Measurements from ENCODE around the gene GPR155. TPM values are rescaled to one million over a fixed set of nuclear protein-coding genes. Genes with fewer than 3 reads are reported as not detected.
"Not testable (repeated sequence)": the region's sequence is repeated elsewhere in the genome, so short reads cannot be mapped to it uniquely, and the experiment has no call there.

The GPR155 gene
- total and polyA plus RNA-seq, 5 donors from 2014 or later: 15.0 to 42.7 (median 20.1) TPM

- no peaks in the 10 kb centered on the region for H3K27me3 Mint-ChIP-seq
- Histone ChIP-seq H3K36me3 (ENCODE audit: control insufficient read depth, insufficient read depth, low read length) (peaks cover 13% of the 10 kb centered on the region), H3K27ac (ENCODE audit: insufficient read depth, low read length, poor library complexity, severe bottlenecking) (no peak overlapping the region), H3K4me3 (ENCODE audit: low read depth, low read length) (no peak overlapping the region), H3K27me3 (ENCODE audit: control insufficient read depth, insufficient read depth, low read length) (no peaks in the 10 kb centered on the region), H3K9me3 (ENCODE audit: control insufficient read depth in 2 of 2, low read length in 2 of 2) (no peaks in the 10 kb centered on the region), H3K4me1 (ENCODE audit: control insufficient read depth, insufficient read depth, low read length, poor library complexity, severe bottlenecking) (peaks cover 19% of the 10 kb centered on the region)
- H3K4me3 Mint-ChIP-seq: peak overlapping the region in 1 of 4 donors; percentile 89
- no peak for ATAC-seq (ENCODE audit: low read depth in 2 of 2)
- H3K9me3 Mint-ChIP-seq: peaks cover 0 to 2% (median 0%) of the 10 kb centered on the region in 7 donors
- no peak overlapping the region for H3K27ac Mint-ChIP-seq
- no peak for DNase-seq
- peaks cover 26 to 47% (median 33%) of the 10 kb centered on the region in 4 donors for H3K4me1 Mint-ChIP-seq
- peaks cover 15% of the 10 kb centered on the region for H3K36me3 Mint-ChIP-seq
Measured at GRCh38 chr2:174397773-174398172, 89.1 kb downstream of the GPR155 start.

GRCh38 chr2:174395969-174396630, 90.7 kb downstream of the GPR155 start:
- peaks cover 27 to 59% (median 47%) of the 10 kb centered on the region in 4 donors for H3K4me1 Mint-ChIP-seq
- peak overlapping the region; percentile 95 for H3K4me3 ChIP-seq (ENCODE audit: low read depth, low read length)

GRCh38 chr2:174395284-174395968, 91.4 kb downstream of the GPR155 start, which contains the start of gene SCRN3:
TSS of gene SCRN3 (plus strand) at chr2:174395730. CDS start at chr2:174398284, 2,554 bp downstream.
- Mint-ChIP-seq H3K9me3 (peaks cover 0 to 2% (median 0%) of the 10 kb centered on the region in 7 donors), H3K27ac (peak within 1 kb of the TSS; percentile 95 to 100 (median 99)), H3K4me1 (peaks cover 34 to 66% (median 49%) of the 10 kb centered on the region in 4 donors), H3K36me3 (peaks cover 20% of the 10 kb centered on the region), H3K4me3 (peak within 1 kb of the TSS; percentile 89 to 99 (median 99)), H3K27me3 (no peaks in the 10 kb centered on the region)
- Histone ChIP-seq H3K36me3 (ENCODE audit: control insufficient read depth, insufficient read depth, low read length) (peaks cover 11% of the 10 kb centered on the region), H3K4me3 (ENCODE audit: low read depth, low read length) (peak within 1 kb of the TSS; percentile 95), H3K27ac (ENCODE audit: insufficient read depth, low read length, poor library complexity, severe bottlenecking) (peak within 1 kb of the TSS; percentile 95), H3K9me3 (ENCODE audit: control insufficient read depth in 2 of 2, low read length in 2 of 2) (no peaks in the 10 kb centered on the region), H3K27me3 (ENCODE audit: control insufficient read depth, insufficient read depth, low read length) (no peaks in the 10 kb centered on the region), H3K4me1 (ENCODE audit: control insufficient read depth, insufficient read depth, low read length, poor library complexity, severe bottlenecking) (peaks cover 19% of the 10 kb centered on the region)
- DNase-seq: peak; percentile 81 to 91 (median 81)
- ATAC-seq (ENCODE audit: low read depth in 2 of 2): peak; percentile 83 to 90

More at GRCh38 chr2:174395969-174396630, 90.7 kb downstream of the GPR155 start:
- Mint-ChIP-seq H3K9me3 (peaks cover 0 to 2% (median 0%) of the 10 kb centered on the region in 7 donors), H3K27ac (peak overlapping the region; percentile 82 to 100 (median 99)), H3K36me3 (peaks cover 18% of the 10 kb centered on the region), H3K4me3 (peak overlapping the region; percentile 89 to 99 (median 99)), H3K27me3 (no peaks in the 10 kb centered on the region)
- peaks cover 19% of the 10 kb centered on the region for H3K4me1 ChIP-seq (ENCODE audit: control insufficient read depth, insufficient read depth, low read length, poor library complexity, severe bottlenecking)
- no peaks in the 10 kb centered on the region for H3K9me3 ChIP-seq (ENCODE audit: control insufficient read depth in 2 of 2, low read length in 2 of 2)
- H3K36me3 ChIP-seq (ENCODE audit: control insufficient read depth, insufficient read depth, low read length): peaks cover 9% of the 10 kb centered on the region
- H3K27ac ChIP-seq (ENCODE audit: insufficient read depth, low read length, poor library complexity, severe bottlenecking): peak overlapping the region; percentile 95
- peak in 2 of 3 donors; percentile 4 to 50 for DNase-seq
- H3K27me3 ChIP-seq (ENCODE audit: control insufficient read depth, insufficient read depth, low read length): no peaks in the 10 kb centered on the region
- peak; percentile 45 to 51 for ATAC-seq (ENCODE audit: low read depth in 2 of 2)

- H3K4me1 ChIP-seq (ENCODE audit: control insufficient read depth, insufficient read depth, low read length, poor library complexity, severe bottlenecking): peaks cover 19% of the 10 kb centered on the region
- DNase-seq (no peak), ATAC-seq (ENCODE audit: low read depth in 2 of 2) (no peak)
- H3K36me3 ChIP-seq (ENCODE audit: control insufficient read depth, insufficient read depth, low read length): peaks cover 15% of the 10 kb centered on the region
- H3K36me3 Mint-ChIP-seq: peaks cover 35% of the 10 kb centered on the region
- H3K4me3 ChIP-seq (ENCODE audit: low read depth, low read length): peak overlapping the region; percentile 95
- peak overlapping the region in 3 of 4 donors; percentile 20 to 78 (median 55) for H3K4me3 Mint-ChIP-seq
- no peak overlapping the region for H3K27ac ChIP-seq (ENCODE audit: insufficient read depth, low read length, poor library complexity, severe bottlenecking)
- peaks cover 32 to 74% (median 58%) of the 10 kb centered on the region in 4 donors for H3K4me1 Mint-ChIP-seq
- no peaks in the 10 kb centered on the region for H3K27me3 ChIP-seq (ENCODE audit: control insufficient read depth, insufficient read depth, low read length)
- peaks cover 0 to 2% (median 0%) of the 10 kb centered on the region in 7 donors for H3K9me3 Mint-ChIP-seq
- no peaks in the 10 kb centered on the region for H3K27me3 Mint-ChIP-seq
- peak overlapping the region in 1 of 3 donors; percentile 32 for H3K27ac Mint-ChIP-seq
- no peaks in the 10 kb centered on the region for H3K9me3 ChIP-seq (ENCODE audit: control insufficient read depth in 2 of 2, low read length in 2 of 2)
Measured at GRCh38 chr2:174392706-174393105, 94.1 kb downstream of the GPR155 start.

- H3K4me3 Mint-ChIP-seq; H3K27ac Mint-ChIP-seq; DNase-seq; H3K9me3 Mint-ChIP-seq; ATAC-seq (ENCODE audit: low read depth in 2 of 2); H3K27ac ChIP-seq (ENCODE audit: insufficient read depth, low read length, poor library complexity, severe bottlenecking); H3K4me3 ChIP-seq (ENCODE audit: low read depth, low read length); H3K9me3 ChIP-seq (ENCODE audit: control insufficient read depth in 2 of 2, low read length in 2 of 2); H3K27me3 Mint-ChIP-seq; H3K27me3 ChIP-seq (ENCODE audit: control insufficient read depth, insufficient read depth, low read length): not testable (repeated sequence)
- Mint-ChIP-seq H3K4me1 (peaks cover 22 to 62% (median 48%) of the 10 kb centered on the region in 4 donors), H3K36me3 (peaks cover 50% of the 10 kb centered on the region)
- H3K4me1 ChIP-seq (ENCODE audit: control insufficient read depth, insufficient read depth, low read length, poor library complexity, severe bottlenecking): peaks cover 19% of the 10 kb centered on the region
- peaks cover 39% of the 10 kb centered on the region for H3K36me3 ChIP-seq (ENCODE audit: control insufficient read depth, insufficient read depth, low read length)
Measured at GRCh38 chr2:174390303-174390702, 96.5 kb downstream of the GPR155 start.

GRCh38 chr2:174389542-174389941, 97.3 kb downstream of the GPR155 start:
- Mint-ChIP-seq H3K27me3 (no peaks in the 10 kb centered on the region), H3K36me3 (peaks cover 50% of the 10 kb centered on the region), H3K4me1 (peaks cover 23 to 60% (median 43%) of the 10 kb centered on the region in 4 donors), H3K27ac (no peak overlapping the region), H3K9me3 (peaks cover 0 to 2% (median 0%) of the 10 kb centered on the region in 7 donors), H3K4me3 (peak overlapping the region in 1 of 4 donors; percentile 22)
- Histone ChIP-seq H3K27ac (ENCODE audit: insufficient read depth, low read length, poor library complexity, severe bottlenecking) (no peak overlapping the region), H3K36me3 (ENCODE audit: control insufficient read depth, insufficient read depth, low read length) (peaks cover 45% of the 10 kb centered on the region), H3K27me3 (ENCODE audit: control insufficient read depth, insufficient read depth, low read length) (no peaks in the 10 kb centered on the region), H3K4me1 (ENCODE audit: control insufficient read depth, insufficient read depth, low read length, poor library complexity, severe bottlenecking) (peaks cover 14% of the 10 kb centered on the region), H3K9me3 (ENCODE audit: control insufficient read depth in 2 of 2, low read length in 2 of 2) (no peaks in the 10 kb centered on the region), H3K4me3 (ENCODE audit: low read depth, low read length) (no peak overlapping the region)
- DNase-seq (no peak), ATAC-seq (ENCODE audit: low read depth in 2 of 2) (no peak)

- peaks cover 52% of the 10 kb centered on the region for H3K36me3 ChIP-seq (ENCODE audit: control insufficient read depth, insufficient read depth, low read length)
- H3K27ac ChIP-seq (ENCODE audit: insufficient read depth, low read length, poor library complexity, severe bottlenecking); H3K27me3 ChIP-seq (ENCODE audit: control insufficient read depth, insufficient read depth, low read length); DNase-seq; H3K9me3 ChIP-seq (ENCODE audit: control insufficient read depth in 2 of 2, low read length in 2 of 2); ATAC-seq (ENCODE audit: low read depth in 2 of 2); H3K27me3 Mint-ChIP-seq; H3K4me3 Mint-ChIP-seq; H3K4me1 ChIP-seq (ENCODE audit: control insufficient read depth, insufficient read depth, low read length, poor library complexity, severe bottlenecking); H3K9me3 Mint-ChIP-seq; H3K4me3 ChIP-seq (ENCODE audit: low read depth, low read length): not testable (repeated sequence)
- Mint-ChIP-seq H3K27ac (peak overlapping the region in 1 of 3 donors; percentile 21), H3K4me1 (peaks cover 20 to 58% (median 42%) of the 10 kb centered on the region in 4 donors), H3K36me3 (peaks cover 56% of the 10 kb centered on the region)
Measured at GRCh38 chr2:174388706-174389105, 98.1 kb downstream of the GPR155 start.

Data from CD4-positive, CD25-positive, alpha-beta regulatory T cell (primary cell).